HepG2 (cell line): Measurements from ENCODE around the gene TMEM183A.

Experiments used
- CREB1 ChIP-seq, 2 experiments: fragments of 450-650 bp in 1 of 2; IDR thresholded peaks; 2 replicates each; pipeline ENCODE4 v1.6.1; 2016 to 2017; ENCODE audit warnings: control low read depth in 1 of 2, mild to moderate bottlenecking in 1 of 2, missing compliant biosample characterization in 1 of 2, missing genetic modification characterization in 1 of 2
- CTCF ChIP-seq: sonication (generic); formaldehyde crosslinking; IDR thresholded peaks from 2 replicates; pipeline ENCODE4 v1.5.0; 2020; ENCODE audit warnings: mild to moderate bottlenecking, missing genetic modification reagents, moderate library complexity
- FOXA1 ChIP-seq, 2 experiments: fragments of 450-650 bp in 1 of 2; sonication (generic) in 1 of 2; formaldehyde crosslinking in 1 of 2; IDR thresholded peaks; 2 replicates each; pipeline versions ENCODE4 v1.4.0 to v1.6.1; 2016 to 2020; ENCODE audit warnings: missing genetic modification reagents in 1 of 2
- GABPA ChIP-seq, 2 experiments: IDR thresholded peaks; 2 replicates each; pipeline ENCODE4 v1.6.1; 2011 to 2016; ENCODE audit warnings: low read depth in 2 of 2, low read length in 1 of 2, missing biosample characterization in 1 of 2, missing genetic modification characterization in 1 of 2
- GATA4 ChIP-seq: sonication (generic); IDR thresholded peaks from 2 replicates; pipeline ENCODE4 v1.6.1; 2016; ENCODE audit warnings: antibody characterized with exemption, low read depth, borderline replicate concordance
- KDM5A ChIP-seq: fragments of 200-600 bp; sonication (generic); IDR thresholded peaks from 2 replicates; pipeline ENCODE4 v1.7.0; 2018; ENCODE audit warnings: antibody characterized with exemption, mild to moderate bottlenecking, low read length, borderline replicate concordance
- RNF2 ChIP-seq: fragments of 450-650 bp; conservative IDR thresholded peaks from 2 replicates; pipeline ENCODE4 v1.6.1; 2016; ENCODE audit warnings: low read depth
- SP2 ChIP-seq: sonication (generic); formaldehyde crosslinking; IDR thresholded peaks from 2 replicates; pipeline ENCODE4 v1.5.1; 2020; ENCODE audit warnings: mild to moderate bottlenecking, missing genetic modification reagents
- ZNF768 ChIP-seq: sonication (generic); formaldehyde crosslinking; IDR thresholded peaks from 2 replicates; pipeline ENCODE4 v1.4.0; 2020; ENCODE audit warnings: missing genetic modification reagents
- TF ChIP-seq, protein P1 (sequence below): sonication (generic); formaldehyde crosslinking; IDR thresholded peaks from 2 replicates; pipeline ENCODE4 v1.5.1; 2020; ENCODE audit warnings: mild to moderate bottlenecking, missing genetic modification reagents, moderate library complexity

DNA sequence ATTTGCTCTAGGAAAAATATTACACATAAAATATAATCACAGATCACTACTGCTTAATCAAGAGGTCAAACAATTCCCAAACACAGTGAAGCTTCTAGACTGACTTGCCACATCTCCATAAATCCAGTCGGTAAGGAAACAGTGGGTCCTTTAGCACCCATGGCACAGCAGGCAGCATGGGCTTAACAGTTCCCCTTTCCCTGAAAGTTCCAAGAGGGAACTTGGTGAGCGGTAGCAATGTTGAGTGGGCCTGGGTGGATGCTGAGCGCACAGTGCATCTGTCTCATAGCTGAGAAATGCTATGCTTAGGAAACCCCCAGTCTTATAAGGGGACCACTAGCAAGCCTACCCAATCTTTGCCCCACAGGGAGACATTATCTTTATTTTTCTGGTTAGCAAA, 32.3 kb upstream of the TMEM183A start:
- TF ChIP-seq SP2 (CRISPR knock-in tag) (no peak), KDM5A (no peak), FOXA1 (IDR thresholded peaks at IDR 0.05) (no peak), FOXA1 (CRISPR knock-in tag; IDR thresholded peaks at IDR 0.05) (no peak), GABPA (IDR thresholded peaks at IDR 0.05; ENCODE audit: low read depth, low read length) (no peak), GABPA (CRISPR knock-in tag; IDR thresholded peaks at IDR 0.05; ENCODE audit: low read depth) (no peak), CTCF (CRISPR knock-in tag) (no peak), GATA4 (no peak), RNF2 (no peak), CREB1 (IDR thresholded peaks at IDR 0.05) (no peak), CREB1 (CRISPR knock-in tag; IDR thresholded peaks at IDR 0.05) (no peak), ZNF768 (no peak)
- TF ChIP-seq, protein P1, sequence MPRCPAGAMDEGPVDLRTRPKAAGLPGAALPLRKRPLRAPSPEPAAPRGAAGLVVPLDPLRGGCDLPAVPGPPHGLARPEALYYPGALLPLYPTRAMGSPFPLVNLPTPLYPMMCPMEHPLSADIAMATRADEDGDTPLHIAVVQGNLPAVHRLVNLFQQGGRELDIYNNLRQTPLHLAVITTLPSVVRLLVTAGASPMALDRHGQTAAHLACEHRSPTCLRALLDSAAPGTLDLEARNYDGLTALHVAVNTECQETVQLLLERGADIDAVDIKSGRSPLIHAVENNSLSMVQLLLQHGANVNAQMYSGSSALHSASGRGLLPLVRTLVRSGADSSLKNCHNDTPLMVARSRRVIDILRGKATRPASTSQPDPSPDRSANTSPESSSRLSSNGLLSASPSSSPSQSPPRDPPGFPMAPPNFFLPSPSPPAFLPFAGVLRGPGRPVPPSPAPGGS (CRISPR knock-in tag) = no peak
